Common myeloid progenitor, CD34-positive (primary cell): Measurements from ENCODE around the gene VPS13D.
"Not testable (repeated sequence)": the region's sequence is repeated elsewhere in the genome, so short reads cannot be mapped to it uniquely, and the experiment has no call there.

Experiments
- CTCF ChIA-PET: fragments of 350-600 bp; sonication (Branson Sonifier 250); formaldehyde crosslinking; loops from one replicate; lab custom pipeline; 2021; ENCODE audit warnings: antibody characterized with exemption; lab: Charles Lee
- POLR2A ChIA-PET: fragments of 350-600 bp; sonication (Branson Sonifier 250); formaldehyde crosslinking; loops from one replicate; lab custom pipeline; 2021; ENCODE audit warnings: antibody characterized with exemption; lab: Charles Lee
- DNase-seq, 3 donors: peaks; one replicate each; pipeline versions ENCODE4 v3.0.0 to v3.0.0-alpha.2; 2013
- H3K27ac ChIP-seq, 2 experiments: 1 replicate in 1 of 2; 2 replicates in 1 of 2; pipeline ENCODE4 v1.7.0; 2013; ENCODE audit warnings: inconsistent platforms in 2 of 2, low read length in 2 of 2, mild to moderate bottlenecking in 2 of 2, low read depth in 1 of 2, moderate library complexity in 1 of 2; ENCODE audit not compliant: severe bottlenecking in 2 of 2, insufficient read depth in 1 of 2, poor library complexity in 1 of 2
- H3K27me3 ChIP-seq, 5 experiments: replicated peaks in 2 of 5; 1 replicate in 3 of 5; 2 replicates in 2 of 5; pipeline versions ENCODE4 v1.6.1 to v1.7.0; 2013; ENCODE audit warnings: low read length in 4 of 5, mild to moderate bottlenecking in 2 of 5, moderate library complexity in 2 of 5, inconsistent platforms in 1 of 5; ENCODE audit not compliant: insufficient read depth in 5 of 5, control insufficient read depth in 4 of 5
- H3K36me3 ChIP-seq, 4 experiments: 1 replicate in 2 of 4; 2 replicates in 2 of 4; pipeline versions ENCODE4 v1.6.1 to v1.7.0; 2013; ENCODE audit warnings: low read length in 3 of 4, control low read depth in 1 of 4, mild to moderate bottlenecking in 1 of 4; ENCODE audit not compliant: control insufficient read depth in 4 of 4, insufficient read depth in 4 of 4
- H3K4me1 ChIP-seq, 4 experiments: 1 replicate in 3 of 4; 2 replicates in 1 of 4; pipeline versions ENCODE4 v1.6.1 to v1.7.1; 2013; ENCODE audit warnings: low read length in 3 of 4, mild to moderate bottlenecking in 3 of 4, control low read depth in 1 of 4, inconsistent platforms in 1 of 4, moderate library complexity in 1 of 4; ENCODE audit not compliant: control insufficient read depth in 4 of 4, insufficient read depth in 4 of 4; ENCODE audit errors: control extremely low read depth in 1 of 4
- H3K4me3 ChIP-seq, 7 experiments: 1 replicate in 4 of 7; 2 replicates in 3 of 7; pipeline versions ENCODE4 v1.5.1 to v1.7.0; 2013; ENCODE audit warnings: mild to moderate bottlenecking in 7 of 7, low read length in 6 of 7, moderate library complexity in 6 of 7, inconsistent platforms in 2 of 7, low read depth in 2 of 7, control low read depth in 1 of 7; ENCODE audit not compliant: insufficient read depth in 4 of 7, control insufficient read depth in 1 of 7; ENCODE audit errors: extremely low read depth in 1 of 7
- H3K9me3 ChIP-seq, 5 experiments: 1 replicate in 4 of 5; 2 replicates in 1 of 5; pipeline versions ENCODE4 v1.6.1 to v1.7.1; 2013; ENCODE audit warnings: low read length in 4 of 5, mild to moderate bottlenecking in 2 of 5, inconsistent platforms in 1 of 5, low read depth in 1 of 5, moderate library complexity in 1 of 5; ENCODE audit not compliant: control insufficient read depth in 4 of 5, insufficient read depth in 2 of 5; ENCODE audit errors: control extremely low read depth in 1 of 5
- WGBS: methylation state at CpG from one replicate; pipeline ENCODE4 v1.1.5; 2013; ENCODE audit not compliant: insufficient coverage; 5-methylcytosine and 5-hydroxymethylcytosine counted together

Gene VPS13D

DNA sequence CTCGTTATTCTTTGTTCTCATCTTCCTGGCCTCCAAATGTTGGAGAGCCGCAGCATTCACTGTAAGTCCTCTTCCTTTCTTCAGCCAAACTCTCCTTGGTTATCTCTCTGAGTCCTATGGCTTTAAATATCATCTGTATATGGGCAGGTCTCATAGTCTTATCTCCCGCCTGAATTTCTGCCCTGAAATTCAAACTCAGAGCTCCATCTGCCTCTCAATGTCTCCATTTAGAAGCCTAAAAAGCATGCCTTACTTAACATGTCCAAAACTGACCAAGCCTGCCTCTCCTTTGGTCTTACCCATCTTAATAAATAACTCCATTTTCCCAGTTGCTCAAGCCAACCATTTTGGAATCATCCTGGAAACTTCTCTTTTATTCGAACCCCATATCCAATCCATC, 307.5 kb downstream of the VPS13D start:
- ChIA-PET POLR2A (no interaction called here), CTCF (no interaction called here)
- H3K4me1 ChIP-seq = no peaks in the 10 kb centered on the region

GRCh38 chr1:12537906-12538461, 308.2 kb downstream of the VPS13D start:
- ChIA-PET POLR2A (no interaction called here), CTCF (no interaction called here)
- Histone ChIP-seq H3K4me3 (no peak overlapping the region), H3K27me3 (peaks cover 0 to 18% (median 2%) of the 10 kb centered on the region in 5 experiments), H3K36me3 (no peaks in the 10 kb centered on the region), H3K9me3 (peaks cover 0 to 14% (median 6%) of the 10 kb centered on the region in 5 experiments), H3K27ac (no peak overlapping the region), H3K4me1 (no peaks in the 10 kb centered on the region)
- no peak for DNase-seq
- WGBS = 91% methylated on average over 3 of the region's 3 CpGs

More for the DNA sequence above, 307.5 kb downstream of the VPS13D start:
- H3K9me3 ChIP-seq = peaks cover 0 to 14% (median 6%) of the 10 kb centered on the region in 5 experiments
- no peak for DNase-seq
- H3K27ac ChIP-seq = no peak overlapping the region
- WGBS = 97% methylated on average over 2 of the region's 4 CpGs
- H3K4me3 ChIP-seq = no peak overlapping the region
- H3K36me3 ChIP-seq = no peaks in the 10 kb centered on the region
- peaks cover 0 to 17% (median 2%) of the 10 kb centered on the region in 5 experiments for H3K27me3 ChIP-seq

- WGBS = 75% methylated on average over 2 of the region's 3 CpGs
- H3K27ac ChIP-seq, H3K4me3 ChIP-seq, H3K4me1 ChIP-seq, POLR2A ChIA-PET, CTCF ChIA-PET, H3K36me3 ChIP-seq, DNase-seq: not testable (repeated sequence)
- Histone ChIP-seq H3K27me3 (peaks cover 0 to 19% (median 2%) of the 10 kb centered on the region in 5 experiments), H3K9me3 (peaks cover 0 to 14% (median 6%) of the 10 kb centered on the region in 5 experiments)
Measured at GRCh38 chr1:12538536-12538935, 308.7 kb downstream of the VPS13D start.

GRCh38 chr1:12539320-12539704, 309.5 kb downstream of the VPS13D start:
- ChIA-PET POLR2A (no interaction called here), CTCF (no interaction called here)
- no peak overlapping the region for H3K4me3 ChIP-seq
- H3K4me1 ChIP-seq = no peaks in the 10 kb centered on the region
- no peak for DNase-seq
- H3K9me3 ChIP-seq = peaks cover 0 to 14% (median 6%) of the 10 kb centered on the region in 5 experiments
- 94% methylated on average over 2 of the region's 2 CpGs for WGBS
- H3K27me3 ChIP-seq = peaks cover 0 to 19% (median 2%) of the 10 kb centered on the region in 5 experiments
- no peaks in the 10 kb centered on the region for H3K36me3 ChIP-seq
- no peak overlapping the region for H3K27ac ChIP-seq

DNA sequence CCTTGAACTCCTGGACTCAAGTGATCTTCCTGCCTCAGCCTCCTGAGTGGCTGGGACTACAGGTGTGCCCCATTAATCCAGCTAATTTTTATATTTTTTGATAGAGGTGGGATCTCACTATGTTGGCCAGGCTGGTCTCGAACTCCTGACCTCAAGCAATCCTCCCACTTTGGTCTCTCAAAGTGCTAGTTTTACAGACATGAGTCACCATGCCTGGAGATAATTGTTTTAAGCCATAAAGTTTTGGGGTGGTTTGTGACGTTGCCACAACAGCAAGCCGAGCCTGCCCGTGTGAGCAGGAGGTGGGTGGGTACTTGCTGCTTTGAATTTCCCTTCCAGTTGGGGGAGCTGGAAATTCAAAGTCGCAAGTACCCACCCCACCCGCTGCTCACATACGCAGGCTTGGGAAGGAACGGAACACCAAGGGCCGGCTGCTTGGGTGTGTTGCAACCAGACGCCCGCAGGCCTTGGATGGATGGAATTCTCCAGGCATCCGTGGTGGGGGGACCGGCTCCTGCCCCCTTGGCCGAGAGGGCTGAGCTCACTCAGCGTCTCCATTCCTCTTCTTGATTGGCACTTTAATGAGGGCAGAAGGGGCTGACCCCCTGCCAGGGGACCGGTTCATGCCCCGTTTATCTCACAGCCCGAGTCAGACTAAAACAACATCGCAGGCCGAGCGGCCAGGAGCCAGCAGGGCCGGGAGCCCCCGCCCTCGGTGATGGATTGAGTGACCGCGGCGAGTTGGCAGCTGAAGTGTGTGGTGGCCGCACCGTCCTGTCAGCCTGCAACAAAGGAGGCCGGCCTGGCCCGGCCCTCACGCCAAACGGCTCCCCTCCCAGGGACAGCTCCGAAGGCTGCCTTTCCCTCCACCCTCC, 310.1 kb downstream of the VPS13D start:
- DNase-seq = peak in 2 of 3 donors; percentile 15 to 42
- POLR2A ChIA-PET = no interaction called here
- Histone ChIP-seq H3K27me3 (peaks cover 0 to 19% (median 2%) of the 10 kb centered on the region in 5 experiments), H3K4me1 (no peaks in the 10 kb centered on the region), H3K9me3 (peaks cover 0 to 11% (median 6%) of the 10 kb centered on the region in 5 experiments), H3K27ac (no peak overlapping the region), H3K36me3 (no peaks in the 10 kb centered on the region), H3K4me3 (no peak overlapping the region)
- CTCF ChIA-PET = no interaction called here
- WGBS = 61% methylated on average over 24 of the region's 34 CpGs

DNA sequence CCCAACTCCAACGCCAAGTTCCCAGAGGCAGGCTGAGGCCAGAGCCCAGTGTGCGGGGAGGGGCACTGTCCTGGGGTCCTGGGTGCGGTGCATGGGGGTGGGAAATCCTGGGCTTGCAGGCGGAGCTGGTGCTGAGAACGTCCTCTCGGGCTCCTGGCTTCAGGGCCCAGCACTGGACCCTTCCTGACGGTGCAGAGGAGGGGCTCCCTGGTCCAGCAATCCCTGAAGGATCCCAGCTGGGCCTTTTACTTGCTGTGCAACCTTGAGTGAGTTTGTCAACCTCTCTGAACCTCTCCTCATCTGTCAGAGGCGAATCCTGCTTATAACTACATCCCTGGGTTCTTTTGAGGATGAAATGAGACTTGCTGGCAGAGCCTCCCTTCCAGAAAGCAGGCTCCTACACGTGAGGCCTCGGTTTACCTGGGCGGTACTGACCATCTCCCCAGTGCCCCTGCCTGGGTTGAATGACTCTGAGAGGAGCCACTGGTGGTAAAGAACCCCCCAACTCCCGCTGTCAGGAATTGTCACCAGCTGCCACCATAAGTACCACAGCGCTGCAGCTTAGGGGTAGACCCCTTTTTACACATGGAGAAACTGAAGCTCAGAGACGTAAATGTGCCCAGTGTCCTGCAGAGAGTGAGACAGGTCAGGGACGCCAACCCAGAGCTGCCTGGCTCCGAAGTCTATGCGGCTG, 310.9 kb downstream of the VPS13D start:
- no peaks in the 10 kb centered on the region for H3K4me1 ChIP-seq
- DNase-seq = no peak
- no peak overlapping the region for H3K27ac ChIP-seq
- H3K36me3 ChIP-seq = no peaks in the 10 kb centered on the region
- WGBS = 93% methylated on average over 14 of the region's 17 CpGs
- CTCF ChIA-PET = no interaction called here
- POLR2A ChIA-PET = no interaction called here
- peaks cover 0 to 19% (median 2%) of the 10 kb centered on the region in 5 experiments for H3K27me3 ChIP-seq
- H3K4me3 ChIP-seq = no peak overlapping the region
- peaks cover 0 to 8% (median 5%) of the 10 kb centered on the region in 5 experiments for H3K9me3 ChIP-seq
